Measurements from ENCODE around the gene FSCB.
"Not testable (repeated sequence)": the region's sequence is repeated elsewhere in the genome, so short reads cannot be mapped to it uniquely, and the experiment has no call there.

The FSCB gene

GRCh38 chr14:44507183-44507582, at the start of gene FSCB:
Gene FSCB, minus strand, starts transcription at chr14:44507283. Its CDS starts 296 bp downstream, at chr14:44506987.
- no peak for DNase-seq (ENCODE audit: low read depth in 2 of 2)

- no peak for DNase-seq (ENCODE audit: low read depth in 2 of 2)
Observed at GRCh38 chr14:44531658-44532057, 24.6 kb upstream of the FSCB start.

GRCh38 chr14:44530475-44530874, 23.4 kb upstream of the FSCB start:
- no peak for DNase-seq (ENCODE audit: low read depth in 2 of 2)

GRCh38 chr14:44529026-44529425, 21.9 kb upstream of the FSCB start:
- DNase-seq (ENCODE audit: low read depth in 2 of 2): no peak

- DNase-seq (ENCODE audit: low read depth in 2 of 2): no peak
Observed at GRCh38 chr14:44528180-44528579, 21.1 kb upstream of the FSCB start.

GRCh38 chr14:44525237-44525636, 18.2 kb upstream of the FSCB start:
- DNase-seq (ENCODE audit: low read depth in 2 of 2): no peak

- not testable (repeated sequence) for DNase-seq (ENCODE audit: low read depth in 2 of 2)
Observed at GRCh38 chr14:44515668-44516067, 8.6 kb upstream of the FSCB start.

GRCh38 chr14:44508834-44509233, 1.8 kb upstream of the FSCB start:
- DNase-seq (ENCODE audit: low read depth in 2 of 2): no peak

- no peak for DNase-seq (ENCODE audit: low read depth in 2 of 2)
Observed at GRCh38 chr14:44505588-44505987, 1.5 kb downstream of the FSCB start.

- DNase-seq (ENCODE audit: low read depth in 2 of 2): no peak
Observed at GRCh38 chr14:44497148-44497547, 9.9 kb downstream of the FSCB start.

- no peak for DNase-seq (ENCODE audit: low read depth in 2 of 2)
Observed at GRCh38 chr14:44494137-44494536, 12.9 kb downstream of the FSCB start.

- no peak for DNase-seq (ENCODE audit: low read depth in 2 of 2)
Observed at GRCh38 chr14:44490966-44491365, 16.1 kb downstream of the FSCB start.

- DNase-seq (ENCODE audit: low read depth in 2 of 2): no peak
Observed at GRCh38 chr14:44477953-44478352, 29.1 kb downstream of the FSCB start.

GRCh38 chr14:44468771-44469170, 38.3 kb downstream of the FSCB start:
- no peak for DNase-seq (ENCODE audit: low read depth in 2 of 2)

- no peak for DNase-seq (ENCODE audit: low read depth in 2 of 2)
Observed at GRCh38 chr14:44463356-44464004, 43.6 kb downstream of the FSCB start.

GRCh38 chr14:44462381-44462780, 44.7 kb downstream of the FSCB start:
- DNase-seq (ENCODE audit: low read depth in 2 of 2): no peak

- no peak for DNase-seq (ENCODE audit: low read depth in 2 of 2)
Observed at GRCh38 chr14:44461811-44462210, 45.3 kb downstream of the FSCB start.

Data from stimulated activated CD4-positive, alpha-beta T cell treated with anti-CD3 and anti-CD28 coated beads, Interleukin-1b, Interleukin-23, amount 100 ng/mL, for 4 hours (primary cell).